Left lobe of liver (tissue), 2 donors: ENCODE results near the gene TLL1. TPM values are rescaled to one million over a fixed set of nuclear protein-coding genes. Genes with fewer than 3 reads are reported as not detected.

Experiments
- ATAC-seq: fragments of 200-7000 bp; cut with Tn5 transposase; one replicate; pipeline ENCODE4 v1.9.1; 2020; ENCODE audit warnings: mild to moderate bottlenecking, moderate library complexity
- DNase-seq: peaks from one replicate; pipeline ENCODE4 v3.0.0-alpha.2; 2020; ENCODE audit warnings: low spot score
- total RNA-seq: library from RNA; stranded (reverse); gene quantifications from one replicate; pipeline ENCODE4 v1.2.1, GENCODE V29; 2021
- donor health status: DM: no; HTN: no; CAD: no; lungs with moderate emphysema.
- donor health status: DM: no; HTN: yes; CAD: no.

The TLL1 gene
- total RNA-seq, 1 donor from 2014 or later, result 0.75 TPM

DNA sequence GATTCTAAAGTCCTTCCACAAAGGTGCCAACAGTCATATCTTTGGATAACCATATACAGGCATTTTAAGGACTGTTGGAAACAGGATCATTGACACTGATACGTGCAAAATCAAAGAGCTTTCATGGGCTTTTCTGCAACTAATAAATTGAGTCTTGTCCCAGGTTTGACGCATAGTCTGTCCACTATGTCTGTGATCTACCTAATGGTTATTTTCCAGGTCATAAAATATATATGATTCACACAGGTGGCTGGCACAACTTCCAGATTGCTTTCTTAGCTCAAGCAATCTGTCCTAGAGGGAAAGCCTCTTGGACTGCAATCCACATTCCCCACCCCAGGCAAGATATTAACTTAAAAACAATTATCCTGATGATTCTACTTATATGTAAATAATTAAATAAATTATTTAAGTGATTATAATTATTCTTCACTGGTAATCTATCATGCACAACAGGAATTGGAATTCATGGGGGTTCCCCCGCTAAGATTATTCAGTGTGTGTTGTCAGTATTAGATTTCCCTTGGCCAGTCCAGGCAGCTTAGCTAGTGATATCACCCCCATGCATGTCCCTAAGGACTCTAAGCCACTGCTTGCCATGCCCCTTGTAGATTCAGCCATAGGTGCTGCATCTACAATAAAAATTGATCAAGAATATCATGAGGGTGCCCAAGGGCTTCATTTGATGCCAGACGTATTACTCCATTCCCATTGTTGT is 97.8 kb downstream of the TLL1 start:
- ATAC-seq, result no peak
- DNase-seq, result no peak

DNA sequence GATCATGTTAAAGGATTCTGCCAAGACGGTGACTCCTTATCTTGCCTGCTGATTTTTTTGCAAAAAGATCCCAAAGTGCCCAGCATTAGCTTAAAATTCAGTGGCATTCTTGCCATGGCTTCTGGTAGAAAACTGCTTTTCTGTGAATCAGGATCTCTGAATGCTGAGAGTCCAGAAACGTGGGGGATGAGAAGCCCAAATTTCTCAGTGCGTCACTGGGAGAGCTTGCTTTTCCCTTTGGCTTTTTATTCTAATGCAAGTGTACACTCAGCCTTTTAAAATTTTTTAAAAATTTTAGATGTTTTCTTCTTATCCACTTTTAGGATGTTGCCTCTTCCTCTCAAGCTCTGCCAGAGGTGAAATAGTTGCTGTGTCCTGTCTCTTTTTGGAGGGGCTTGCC is 98.4 kb downstream of the TLL1 start:
- no peak for ATAC-seq
- no peak for DNase-seq

DNA sequence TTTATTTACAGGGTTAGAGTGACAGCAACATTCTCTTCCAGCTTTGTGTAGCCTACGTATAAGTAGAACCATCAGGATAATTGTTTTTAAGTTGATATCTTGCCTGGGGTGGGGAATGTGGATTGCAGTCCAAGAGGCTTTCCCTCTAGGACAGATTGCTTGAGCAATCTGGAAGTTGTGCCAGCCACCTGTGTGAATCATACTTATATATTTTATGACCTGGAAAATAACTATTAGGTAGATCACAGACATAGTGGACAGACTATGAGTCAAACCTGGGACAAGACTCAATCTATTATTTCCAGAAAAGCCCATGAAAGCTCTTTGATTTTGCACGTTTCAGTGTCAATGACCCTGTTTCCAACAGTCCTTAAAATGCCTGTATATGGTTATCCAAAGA is 98.9 kb downstream of the TLL1 start:
- no peak for DNase-seq

DNA sequence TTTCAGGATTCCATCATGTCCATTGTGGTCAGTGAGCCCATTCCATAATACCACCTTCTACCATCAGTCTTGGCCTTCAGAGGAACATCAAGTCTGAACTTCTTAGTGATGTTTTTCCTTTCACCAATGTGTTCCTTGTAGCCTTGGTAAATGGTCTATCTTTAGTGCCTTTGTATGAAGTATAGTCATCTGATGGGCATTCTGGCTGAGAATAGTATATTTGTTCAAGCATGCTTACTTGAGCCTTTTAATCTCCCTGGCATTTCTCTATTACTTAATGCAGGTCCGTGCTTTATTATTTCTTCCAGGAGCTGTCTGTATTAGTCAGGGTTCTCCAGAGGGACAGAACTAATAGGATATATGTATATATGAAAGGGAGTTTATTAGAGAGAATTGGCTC is 99.7 kb downstream of the TLL1 start:
- ATAC-seq, result no peak

More for the DNA sequence above, 98.9 kb downstream of the TLL1 start:
- no peak for ATAC-seq

DNA sequence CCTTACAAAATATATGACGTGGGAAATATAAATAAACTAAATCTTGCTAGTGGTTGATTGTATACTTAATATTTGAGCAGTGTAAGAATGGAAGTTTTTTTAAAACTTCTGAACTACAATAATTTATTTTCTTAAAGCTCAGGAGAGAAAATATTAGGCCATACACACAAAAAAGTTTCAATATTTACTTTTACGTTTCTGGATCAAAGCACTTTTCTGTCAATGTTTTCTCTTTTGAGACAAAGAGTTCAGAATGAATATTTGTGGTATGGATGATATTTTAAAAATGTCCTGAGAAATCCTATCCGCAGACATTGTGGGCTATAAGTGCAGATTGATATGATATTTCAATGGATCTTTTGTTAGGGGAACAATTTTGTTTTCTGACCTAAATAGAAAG is 109.9 kb downstream of the TLL1 start:
- ATAC-seq, result no peak
- DNase-seq, result no peak

More for the DNA sequence above, 99.7 kb downstream of the TLL1 start:
- DNase-seq, result no peak

DNA sequence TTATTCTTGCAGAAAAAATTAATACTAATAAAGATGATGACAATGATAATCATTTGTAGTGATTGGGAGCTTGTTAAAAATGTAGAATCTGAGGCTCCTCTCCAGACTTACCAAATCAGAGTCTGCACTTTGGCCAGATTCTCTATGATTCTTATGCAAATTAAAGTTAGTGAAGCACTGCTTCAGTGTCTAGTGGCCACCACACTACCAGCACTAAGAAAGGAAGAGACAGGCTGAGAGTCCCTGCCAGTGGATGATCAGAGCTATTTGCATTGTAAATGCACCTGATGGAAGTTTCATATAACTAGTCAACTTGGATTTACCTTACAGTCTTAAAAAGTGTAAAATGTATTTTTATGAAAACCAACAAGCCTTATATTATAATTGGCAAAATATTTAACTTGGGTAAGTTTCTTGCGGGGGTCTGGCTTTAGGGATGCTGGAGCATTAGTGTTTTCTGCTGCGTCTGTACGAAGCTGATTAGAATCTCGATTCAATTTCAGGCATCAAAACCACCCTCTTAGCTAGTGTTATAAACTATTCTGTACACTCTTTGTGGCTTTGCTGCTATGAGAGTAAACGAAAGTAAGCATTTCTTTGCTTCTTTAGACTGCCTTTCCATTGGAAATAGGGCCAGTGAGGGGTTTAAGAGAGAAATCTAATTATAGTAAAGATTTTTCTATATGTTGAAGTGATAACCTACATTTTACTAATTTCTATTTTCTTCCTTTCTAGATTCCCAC is 114.1 kb downstream of the TLL1 start:
- DNase-seq (no peak), ATAC-seq (no peak)

DNA sequence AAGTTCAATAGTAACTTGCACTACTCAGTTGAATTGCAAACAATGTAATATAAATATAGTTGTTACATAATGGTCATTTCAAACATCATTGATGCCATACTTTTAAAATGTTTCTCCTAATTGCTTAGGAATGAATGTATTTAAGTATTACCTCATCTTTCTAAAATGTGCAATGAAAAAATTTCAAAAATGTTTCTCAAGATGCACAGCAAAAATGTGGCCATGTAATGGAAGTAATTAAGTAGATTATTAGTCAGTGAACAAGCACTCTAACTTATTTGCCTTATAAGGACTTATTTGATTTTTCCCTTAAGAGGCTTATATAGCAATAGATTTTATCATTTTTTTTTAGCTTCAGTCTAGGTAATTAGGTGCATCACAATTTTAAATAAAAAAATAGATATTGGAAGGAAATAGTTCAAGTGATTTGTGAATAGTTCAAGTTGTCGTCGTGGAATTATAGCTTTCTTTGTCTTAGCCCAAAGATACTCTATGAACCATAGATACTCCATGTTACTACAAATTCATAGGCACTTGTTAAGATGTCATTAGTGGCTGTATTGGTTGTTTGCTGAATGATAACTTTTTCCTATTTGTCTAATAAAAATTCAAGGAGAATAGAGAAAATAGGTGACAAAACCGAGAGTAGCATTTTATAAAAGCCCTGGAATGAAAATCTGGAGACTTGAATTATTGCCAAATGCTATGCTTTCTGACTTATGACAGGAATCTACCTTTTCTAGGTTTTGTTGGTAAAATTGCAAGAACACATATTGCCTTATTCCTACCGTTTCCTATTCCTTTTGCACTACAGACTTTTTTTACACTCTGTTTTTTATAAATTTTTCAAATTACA is 118.5 kb downstream of the TLL1 start:
- ATAC-seq, result no peak
- DNase-seq, result no peak

DNA sequence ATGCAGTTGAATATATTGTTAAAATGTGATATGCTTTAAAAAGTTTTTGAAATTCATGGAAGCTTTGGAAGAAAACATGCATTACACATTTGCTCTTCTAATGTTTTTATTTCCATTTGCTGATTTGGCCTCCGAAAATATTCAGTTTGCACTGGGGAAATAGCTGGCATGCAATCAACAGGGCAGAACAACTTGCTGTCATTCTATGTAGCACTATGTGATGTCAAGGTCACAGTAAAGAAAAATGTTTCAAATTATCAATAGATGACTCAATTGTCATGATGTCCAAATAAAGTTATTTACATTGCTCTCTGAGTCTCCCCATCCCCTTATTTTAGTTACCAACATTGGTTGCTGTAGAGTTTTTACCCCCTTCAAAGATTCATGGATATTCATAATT is 119.2 kb downstream of the TLL1 start:
- DNase-seq (no peak), ATAC-seq (no peak)

DNA sequence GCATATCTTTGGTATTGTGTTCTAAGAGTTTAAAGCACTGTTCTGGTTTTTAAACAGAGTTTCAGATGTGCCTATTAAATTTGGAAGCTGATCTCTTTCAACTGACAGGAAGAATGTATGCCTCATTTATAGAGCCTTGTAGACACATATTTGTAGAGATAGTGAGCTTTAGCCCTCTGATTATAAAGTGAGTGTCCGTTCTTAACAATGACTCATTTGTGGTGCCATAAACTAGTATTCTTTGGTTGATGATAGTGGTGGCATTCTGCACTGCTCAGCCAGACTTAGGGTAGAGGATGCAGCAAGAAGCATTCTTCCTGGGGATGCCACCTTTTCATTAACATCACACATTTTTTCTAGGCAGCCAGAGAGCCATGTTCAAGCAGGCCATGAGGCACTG is 121.7 kb downstream of the TLL1 start:
- DNase-seq, result no peak
- no peak for ATAC-seq

DNA sequence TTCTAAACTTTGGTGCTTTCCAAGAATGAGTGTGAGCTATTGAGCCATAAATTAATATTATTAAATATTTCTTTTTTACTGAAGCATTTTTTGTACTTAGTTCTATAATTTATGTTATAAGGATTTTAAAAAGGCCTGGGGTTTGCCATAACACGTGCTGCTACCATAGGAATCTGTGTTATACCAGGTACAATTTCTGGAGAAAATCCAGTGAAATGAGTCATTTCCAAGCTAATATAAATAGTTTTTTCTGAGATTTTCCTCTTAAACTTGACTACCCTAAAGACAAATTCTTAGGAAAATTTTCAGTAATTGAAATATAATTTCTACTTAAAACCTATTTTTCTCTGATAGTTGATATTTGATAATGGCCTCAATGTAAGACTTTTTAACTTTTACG is 130.8 kb downstream of the TLL1 start:
- ATAC-seq, result no peak

DNA sequence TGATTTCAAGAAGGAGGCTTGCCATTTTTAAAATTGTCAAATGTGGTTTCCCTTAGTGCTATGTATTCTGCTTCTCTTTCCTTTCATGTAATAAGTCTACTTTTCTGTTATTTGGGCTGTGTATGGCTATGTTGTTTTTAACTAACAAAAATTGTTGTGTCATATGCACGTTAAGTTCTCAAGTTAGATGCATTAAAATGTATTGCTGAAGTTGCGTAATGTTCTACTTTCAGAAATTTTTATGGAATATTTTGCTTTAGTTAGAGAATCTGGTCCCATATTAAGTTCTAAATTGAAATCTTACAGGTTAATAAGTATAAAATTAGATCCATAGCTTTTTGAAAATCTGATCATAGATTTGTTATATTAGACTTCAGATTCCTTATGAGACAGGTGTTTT is 133.2 kb downstream of the TLL1 start:
- no peak for ATAC-seq
- no peak for DNase-seq

More for the DNA sequence above, 130.8 kb downstream of the TLL1 start:
- no peak for DNase-seq

DNA sequence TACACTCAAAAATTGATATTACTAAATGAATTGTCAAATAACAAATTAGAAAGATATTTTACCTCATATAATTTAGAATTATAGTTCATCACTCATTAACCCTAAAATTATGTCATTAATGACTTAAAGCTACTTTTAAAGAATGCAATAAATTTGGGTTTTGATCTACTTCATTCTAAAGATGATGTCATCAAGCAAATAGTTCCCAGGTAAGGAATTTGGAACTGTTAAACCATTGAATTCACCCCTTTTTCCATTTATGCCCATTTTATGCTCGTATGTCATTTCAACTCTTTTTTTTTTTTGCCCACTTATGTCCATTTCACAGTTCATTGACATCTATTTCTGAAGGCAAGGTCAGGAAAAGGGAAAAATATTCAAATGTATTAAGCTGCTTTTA is 135.5 kb downstream of the TLL1 start:
- no peak for ATAC-seq
- no peak for DNase-seq

DNA sequence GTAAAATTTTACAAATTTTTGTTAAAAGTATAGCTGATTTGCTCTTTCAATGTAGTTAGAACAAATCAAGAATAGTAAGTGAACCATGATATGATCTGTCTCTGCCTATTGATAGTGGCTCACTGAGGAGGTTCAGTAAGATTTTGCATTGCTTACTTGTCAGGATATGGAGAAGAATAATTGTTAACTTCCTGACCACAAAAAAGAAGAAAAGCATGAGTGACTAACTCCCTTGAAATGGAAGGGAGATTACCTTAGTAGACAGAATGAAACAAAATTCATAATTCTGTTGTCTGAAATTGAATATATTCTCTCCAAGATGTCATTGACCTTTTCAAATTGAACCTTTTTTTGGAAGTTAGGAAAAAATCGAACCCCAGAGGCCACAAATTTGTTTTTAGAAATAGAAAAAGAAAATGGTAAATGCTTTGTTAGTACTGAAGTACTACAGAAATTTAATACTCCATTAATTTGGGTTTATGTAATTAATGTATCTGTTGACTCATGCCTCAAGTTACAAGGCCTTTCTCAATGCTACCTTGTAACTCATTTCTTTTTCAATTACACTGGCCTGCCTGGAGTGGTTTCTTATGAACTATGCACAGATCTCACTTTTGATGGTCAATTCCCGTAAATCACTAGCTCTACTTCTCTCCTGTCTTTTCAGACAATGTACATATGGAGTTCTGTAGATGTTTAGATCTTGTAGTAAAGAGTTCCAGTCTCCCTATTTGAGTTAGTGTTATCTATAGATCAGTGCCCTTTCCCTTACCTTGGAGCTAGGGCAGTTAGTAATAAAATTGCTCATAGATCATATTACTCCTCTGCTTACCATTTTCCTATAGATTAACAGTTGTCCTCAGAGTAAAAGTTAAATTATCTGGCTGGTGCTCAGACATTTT is 139.3 kb downstream of the TLL1 start:
- ATAC-seq (no peak), DNase-seq (no peak)

DNA sequence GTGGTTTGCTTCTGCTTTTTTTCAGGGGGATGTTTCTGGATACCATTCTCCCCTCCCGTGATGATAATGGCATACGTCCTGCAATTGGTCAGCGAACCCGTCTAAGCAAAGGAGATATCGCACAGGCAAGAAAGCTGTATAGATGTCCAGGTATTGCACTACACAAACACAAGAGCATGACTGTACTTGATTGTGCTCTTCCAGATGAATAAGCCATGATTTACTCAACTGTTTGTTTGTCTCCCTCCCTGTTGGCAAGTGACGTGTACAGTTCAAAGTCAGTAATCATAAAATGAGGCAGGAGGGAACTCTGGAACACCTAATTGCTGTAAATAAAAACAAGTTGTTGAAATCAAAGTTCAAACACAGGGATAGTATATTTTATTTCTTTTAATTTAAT is 141.4 kb downstream of the TLL1 start:
- DNase-seq (no peak), ATAC-seq (no peak)

DNA sequence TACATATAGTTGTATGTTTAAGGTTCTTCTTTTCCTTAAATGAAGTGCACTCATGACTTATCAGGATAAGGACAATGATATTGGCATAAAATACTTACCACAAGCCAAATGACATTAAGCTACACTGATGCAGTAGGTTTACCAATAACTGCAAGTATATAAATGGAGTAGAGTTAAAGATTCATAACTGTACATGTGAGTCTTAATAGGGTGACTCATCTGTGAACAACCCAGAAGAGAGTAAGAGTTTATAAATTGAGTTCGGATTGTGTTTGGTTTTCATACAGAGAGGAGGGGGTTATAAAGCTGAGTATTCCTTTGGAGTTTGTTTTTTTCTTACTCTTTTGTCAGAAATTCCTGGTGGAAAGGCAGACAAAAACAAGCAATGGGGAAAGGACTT is 144.8 kb downstream of the TLL1 start:
- no peak for DNase-seq

DNA sequence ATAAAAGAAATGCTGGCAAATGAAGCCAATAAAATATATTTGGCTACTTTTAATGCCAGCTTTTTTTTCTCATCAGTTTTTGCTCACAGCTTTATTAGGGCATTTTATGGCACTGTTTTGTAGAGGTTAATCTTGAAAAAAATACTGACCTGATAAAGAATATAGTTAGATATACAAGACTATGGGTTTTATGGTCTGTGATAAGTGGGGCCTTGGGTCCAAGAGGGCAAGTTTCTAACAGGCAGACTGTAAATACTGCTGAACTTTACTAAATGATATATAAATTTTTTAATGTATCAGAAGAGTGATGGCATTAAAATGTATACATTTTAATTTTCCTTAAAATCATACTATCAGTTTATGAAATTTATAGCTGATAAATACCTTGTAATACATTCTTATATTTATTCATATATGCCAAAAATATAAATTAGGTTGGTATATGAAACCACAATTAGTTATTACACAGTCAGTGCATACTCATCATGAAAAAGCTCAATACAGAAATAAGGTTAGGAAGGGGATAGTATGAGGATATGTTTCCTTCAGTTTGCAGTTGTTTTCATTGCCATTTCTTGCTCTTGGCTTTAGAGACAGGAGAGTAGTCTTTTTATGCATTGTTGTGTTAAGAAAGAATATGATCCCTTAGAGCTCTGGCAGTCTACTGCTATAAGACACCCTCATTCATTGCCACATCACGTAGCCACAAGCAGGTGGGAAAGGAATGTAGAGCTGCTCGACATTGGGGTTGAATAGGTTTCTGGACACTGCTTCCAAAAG is 146.6 kb downstream of the TLL1 start:
- no peak for ATAC-seq
- DNase-seq, result no peak

More for the DNA sequence above, 144.8 kb downstream of the TLL1 start:
- ATAC-seq, result no peak

DNA sequence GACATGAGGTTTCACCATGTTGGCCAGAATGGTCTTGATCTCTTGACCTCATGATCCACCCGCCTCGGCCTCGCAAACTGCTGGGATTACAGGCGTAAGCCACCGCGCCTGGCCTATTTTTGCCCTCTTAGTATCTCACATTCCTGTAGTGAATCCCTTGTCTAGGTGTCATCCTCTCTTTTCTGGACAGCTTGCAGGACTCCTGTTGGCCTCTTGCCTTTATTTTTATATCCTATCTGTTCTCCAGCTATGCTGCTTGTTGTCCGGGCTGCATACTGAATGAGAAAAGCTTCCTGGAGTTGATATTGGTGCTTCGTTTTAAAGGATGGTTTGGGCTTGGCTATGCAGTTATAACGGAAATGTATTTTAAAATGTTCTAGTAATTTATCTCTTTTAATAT is 148.6 kb downstream of the TLL1 start:
- ATAC-seq (no peak), DNase-seq (no peak)

DNA sequence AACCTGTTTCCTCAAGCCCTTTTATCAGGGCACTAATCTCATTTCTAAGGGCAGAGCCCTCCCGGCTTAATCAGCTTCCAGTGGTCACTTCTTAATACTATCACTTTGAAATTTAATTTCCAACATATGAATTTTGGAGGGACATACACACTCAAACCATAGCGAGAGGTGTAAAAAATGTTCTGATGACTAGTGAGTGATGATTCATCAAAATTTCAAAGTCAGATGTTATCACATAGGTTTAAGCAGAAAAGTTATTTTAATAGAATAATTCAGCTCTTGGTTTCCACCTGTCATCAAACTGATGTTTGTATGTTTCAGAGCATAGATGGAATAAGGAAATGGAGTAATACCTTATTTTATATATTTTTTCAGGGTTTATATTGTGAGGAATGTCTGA is 161.9 kb downstream of the TLL1 start:
- DNase-seq, result no peak
- ATAC-seq, result no peak

DNA sequence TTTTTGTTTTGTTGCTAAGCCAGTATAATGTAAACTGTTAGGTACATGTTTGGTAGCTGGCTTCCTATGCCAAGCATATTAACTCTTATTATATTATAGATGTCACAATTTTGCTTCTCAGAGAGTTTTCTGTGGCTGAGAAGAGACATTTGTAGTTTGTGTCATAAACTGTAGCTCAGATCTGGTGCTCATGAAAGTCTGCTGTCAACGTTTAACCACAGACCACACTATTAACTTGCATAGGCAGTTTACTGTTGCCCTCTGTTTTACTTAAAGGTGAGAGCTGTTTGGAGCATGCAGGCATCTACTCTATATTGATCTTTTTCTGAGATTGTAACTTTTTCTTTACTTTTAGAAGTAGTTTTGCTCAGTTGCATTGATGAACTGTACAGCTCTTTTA is 166.8 kb downstream of the TLL1 start:
- ATAC-seq, result no peak
- DNase-seq, result no peak

DNA sequence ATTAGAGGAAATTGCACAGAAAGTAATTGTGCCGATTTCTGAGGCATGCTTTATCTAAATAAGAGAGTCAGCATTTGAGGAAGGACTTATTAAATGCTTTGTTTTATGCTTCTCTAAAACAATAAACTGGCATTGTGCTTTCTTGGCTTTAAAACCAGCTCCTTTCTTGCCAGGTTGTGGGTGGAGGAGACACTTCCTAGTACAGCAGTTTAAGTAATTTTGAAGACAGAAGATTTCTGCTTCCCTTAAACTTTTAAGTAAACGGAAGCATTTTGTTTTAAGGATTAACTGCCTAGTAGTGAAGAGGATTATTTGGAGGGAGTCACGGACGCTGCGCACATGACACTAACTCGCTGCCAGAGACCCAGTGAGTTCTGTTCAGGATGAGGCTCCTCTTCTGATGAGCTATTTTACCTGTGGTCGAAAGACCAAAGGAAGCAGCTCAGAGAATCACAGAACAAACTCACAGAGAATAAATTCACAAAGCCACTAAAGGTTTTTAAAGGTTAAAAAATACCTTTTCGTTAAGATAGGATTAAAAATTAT is 169.5 kb downstream of the TLL1 start:
- no peak for DNase-seq
- ATAC-seq, result no peak
